Measurements from ENCODE around the gene RASGRF1.

The RASGRF1 gene

GRCh38 chr15:78983146-78983918, 107.2 kb downstream of the RASGRF1 start:
- Histone ChIP-seq H3K9ac (ENCODE audit: low read length) (no peak overlapping the region), H3K27ac (ENCODE audit: low read depth, low read length) (no peak overlapping the region)

GRCh38 chr15:78982736-78983135, 107.8 kb downstream of the RASGRF1 start:
- no peak overlapping the region for H3K27ac ChIP-seq (ENCODE audit: low read depth, low read length)
- H3K4me3 ChIP-seq (ENCODE audit: low read length): no peak overlapping the region
- H3K9ac ChIP-seq (ENCODE audit: low read length): no peak overlapping the region
- H3K4me1 ChIP-seq (ENCODE audit: control insufficient read depth, insufficient read depth, low read length): no peaks in the 10 kb centered on the region
- no peaks in the 10 kb centered on the region for H3K27me3 ChIP-seq (ENCODE audit: control insufficient read depth, insufficient read depth, low read length)
- H3K36me3 ChIP-seq (ENCODE audit: control insufficient read depth, insufficient read depth, low read length): no peaks in the 10 kb centered on the region

More at GRCh38 chr15:78983146-78983918, 107.2 kb downstream of the RASGRF1 start:
- Histone ChIP-seq H3K4me3 (ENCODE audit: low read length) (no peak overlapping the region), H3K36me3 (ENCODE audit: control insufficient read depth, insufficient read depth, low read length) (no peaks in the 10 kb centered on the region), H3K27me3 (ENCODE audit: control insufficient read depth, insufficient read depth, low read length) (no peaks in the 10 kb centered on the region), H3K4me1 (ENCODE audit: control insufficient read depth, insufficient read depth, low read length) (no peaks in the 10 kb centered on the region)

GRCh38 chr15:78981532-78982313, 108.9 kb downstream of the RASGRF1 start:
- H3K9ac ChIP-seq (ENCODE audit: low read length): no peak overlapping the region
- H3K4me3 ChIP-seq (ENCODE audit: low read length): no peak overlapping the region
- no peak overlapping the region for H3K27ac ChIP-seq (ENCODE audit: low read depth, low read length)
- H3K27me3 ChIP-seq (ENCODE audit: control insufficient read depth, insufficient read depth, low read length): no peaks in the 10 kb centered on the region
- no peaks in the 10 kb centered on the region for H3K36me3 ChIP-seq (ENCODE audit: control insufficient read depth, insufficient read depth, low read length)
- no peaks in the 10 kb centered on the region for H3K4me1 ChIP-seq (ENCODE audit: control insufficient read depth, insufficient read depth, low read length)

- no peak overlapping the region for H3K4me3 ChIP-seq (ENCODE audit: low read length)
- no peaks in the 10 kb centered on the region for H3K36me3 ChIP-seq (ENCODE audit: control insufficient read depth, insufficient read depth, low read length)
- H3K27me3 ChIP-seq (ENCODE audit: control insufficient read depth, insufficient read depth, low read length): no peaks in the 10 kb centered on the region
- H3K27ac ChIP-seq (ENCODE audit: low read depth, low read length): no peak overlapping the region
- H3K4me1 ChIP-seq (ENCODE audit: control insufficient read depth, insufficient read depth, low read length): no peaks in the 10 kb centered on the region
- no peak overlapping the region for H3K9ac ChIP-seq (ENCODE audit: low read length)
Measured at GRCh38 chr15:78979456-78980320, 110.9 kb downstream of the RASGRF1 start.

GRCh38 chr15:78978601-78979179, 111.9 kb downstream of the RASGRF1 start:
- Histone ChIP-seq H3K36me3 (ENCODE audit: control insufficient read depth, insufficient read depth, low read length) (no peaks in the 10 kb centered on the region), H3K27me3 (ENCODE audit: control insufficient read depth, insufficient read depth, low read length) (no peaks in the 10 kb centered on the region), H3K9ac (ENCODE audit: low read length) (no peak overlapping the region), H3K4me1 (ENCODE audit: control insufficient read depth, insufficient read depth, low read length) (no peaks in the 10 kb centered on the region), H3K4me3 (ENCODE audit: low read length) (no peak overlapping the region), H3K27ac (ENCODE audit: low read depth, low read length) (no peak overlapping the region)

- no peaks in the 10 kb centered on the region for H3K27me3 ChIP-seq (ENCODE audit: control insufficient read depth, insufficient read depth, low read length)
- H3K9ac ChIP-seq (ENCODE audit: low read length): no peak overlapping the region
- H3K36me3 ChIP-seq (ENCODE audit: control insufficient read depth, insufficient read depth, low read length): no peaks in the 10 kb centered on the region
- no peaks in the 10 kb centered on the region for H3K4me1 ChIP-seq (ENCODE audit: control insufficient read depth, insufficient read depth, low read length)
- H3K4me3 ChIP-seq (ENCODE audit: low read length): no peak overlapping the region
- H3K27ac ChIP-seq (ENCODE audit: low read depth, low read length): no peak overlapping the region
Measured at GRCh38 chr15:78977591-78978347, 112.8 kb downstream of the RASGRF1 start.

- Histone ChIP-seq H3K4me1 (ENCODE audit: control insufficient read depth, insufficient read depth, low read length) (no peaks in the 10 kb centered on the region), H3K4me3 (ENCODE audit: low read length) (no peak overlapping the region), H3K27ac (ENCODE audit: low read depth, low read length) (no peak overlapping the region), H3K27me3 (ENCODE audit: control insufficient read depth, insufficient read depth, low read length) (no peaks in the 10 kb centered on the region), H3K9ac (ENCODE audit: low read length) (no peak overlapping the region), H3K36me3 (ENCODE audit: control insufficient read depth, insufficient read depth, low read length) (no peaks in the 10 kb centered on the region)
Measured at GRCh38 chr15:78977091-78977571, 113.4 kb downstream of the RASGRF1 start.

- Histone ChIP-seq H3K4me3 (ENCODE audit: low read length) (no peak overlapping the region), H3K9ac (ENCODE audit: low read length) (no peak overlapping the region), H3K27ac (ENCODE audit: low read depth, low read length) (no peak overlapping the region), H3K4me1 (ENCODE audit: control insufficient read depth, insufficient read depth, low read length) (no peaks in the 10 kb centered on the region), H3K27me3 (ENCODE audit: control insufficient read depth, insufficient read depth, low read length) (no peaks in the 10 kb centered on the region), H3K36me3 (ENCODE audit: control insufficient read depth, insufficient read depth, low read length) (no peaks in the 10 kb centered on the region)
Measured at GRCh38 chr15:78976691-78977090, 113.9 kb downstream of the RASGRF1 start.

GRCh38 chr15:78974272-78974918, 116.2 kb downstream of the RASGRF1 start:
- Histone ChIP-seq H3K4me1 (ENCODE audit: control insufficient read depth, insufficient read depth, low read length) (peaks cover 2% of the 10 kb centered on the region), H3K27me3 (ENCODE audit: control insufficient read depth, insufficient read depth, low read length) (no peaks in the 10 kb centered on the region), H3K36me3 (ENCODE audit: control insufficient read depth, insufficient read depth, low read length) (no peaks in the 10 kb centered on the region), H3K4me3 (ENCODE audit: low read length) (no peak overlapping the region), H3K9ac (ENCODE audit: low read length) (no peak overlapping the region), H3K27ac (ENCODE audit: low read depth, low read length) (no peak overlapping the region)

GRCh38 chr15:78969687-78970349, 120.8 kb downstream of the RASGRF1 start:
- no peaks in the 10 kb centered on the region for H3K27me3 ChIP-seq (ENCODE audit: control insufficient read depth, insufficient read depth, low read length)
- H3K4me1 ChIP-seq (ENCODE audit: control insufficient read depth, insufficient read depth, low read length): peaks cover 2% of the 10 kb centered on the region
- no peak overlapping the region for H3K27ac ChIP-seq (ENCODE audit: low read depth, low read length)
- no peak overlapping the region for H3K4me3 ChIP-seq (ENCODE audit: low read length)
- no peak overlapping the region for H3K9ac ChIP-seq (ENCODE audit: low read length)
- no peaks in the 10 kb centered on the region for H3K36me3 ChIP-seq (ENCODE audit: control insufficient read depth, insufficient read depth, low read length)
